Activated naive CD4-positive, alpha-beta T cell treated with anti-CD3 and anti-CD28 coated beads, Interleukin-2, amount 50 U/mL, for 24 hours (primary cell): ENCODE results near the gene FAM47B.

Source experiments
- H3K27ac Mint-ChIP-seq: one replicate; pipeline ENCODE4 v1.8.0; 2021; ENCODE audit warnings: mild to moderate bottlenecking, mixed read lengths
- H3K27me3 Mint-ChIP-seq: one replicate; pipeline ENCODE4 v1.8.0; 2021; ENCODE audit warnings: mixed read lengths
- H3K36me3 Mint-ChIP-seq: one replicate; pipeline ENCODE4 v1.8.0; 2021; ENCODE audit warnings: mixed read lengths
- H3K4me1 Mint-ChIP-seq: one replicate; pipeline ENCODE4 v1.8.0; 2021; ENCODE audit warnings: mixed read lengths
- H3K4me3 Mint-ChIP-seq: one replicate; pipeline ENCODE4 v1.8.0; 2021; ENCODE audit warnings: mild to moderate bottlenecking, mixed read lengths
- H3K9me3 Mint-ChIP-seq: one replicate; pipeline ENCODE4 v1.8.0; 2021; ENCODE audit warnings: mixed read lengths

FAM47B gene

DNA sequence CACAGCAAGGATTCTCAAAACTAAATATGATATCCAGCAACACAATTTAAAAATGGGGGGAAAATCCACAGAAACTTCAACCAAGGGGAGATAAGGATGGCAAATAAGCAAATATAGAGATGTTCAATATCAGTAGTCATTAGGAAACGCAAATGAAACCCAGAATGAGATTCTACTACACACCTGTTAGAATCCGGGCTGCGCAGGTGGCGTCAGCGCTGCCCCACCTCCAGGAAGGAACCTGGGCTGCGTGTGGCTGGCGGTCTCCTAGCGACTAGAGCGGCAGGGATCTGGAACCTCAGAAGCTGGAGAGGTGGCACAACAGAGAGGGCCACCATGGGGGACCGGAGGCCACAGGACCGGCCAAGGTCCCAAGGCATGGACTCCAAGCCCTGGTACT lies at the start of gene FAM47B:
Gene FAM47B (plus strand): TSS at position 301 of the 400 bp plus-strand sequence. CDS start 36 bp downstream, at position 337.
- no peaks in the 10 kb centered on the region for H3K36me3 Mint-ChIP-seq
- H3K4me1 Mint-ChIP-seq = no peaks in the 10 kb centered on the region
- H3K9me3 Mint-ChIP-seq = no peaks in the 10 kb centered on the region
- no peak within 1 kb of the TSS for H3K4me3 Mint-ChIP-seq
- H3K27ac Mint-ChIP-seq = no peak within 1 kb of the TSS
- H3K27me3 Mint-ChIP-seq = no peaks in the 10 kb centered on the region

DNA sequence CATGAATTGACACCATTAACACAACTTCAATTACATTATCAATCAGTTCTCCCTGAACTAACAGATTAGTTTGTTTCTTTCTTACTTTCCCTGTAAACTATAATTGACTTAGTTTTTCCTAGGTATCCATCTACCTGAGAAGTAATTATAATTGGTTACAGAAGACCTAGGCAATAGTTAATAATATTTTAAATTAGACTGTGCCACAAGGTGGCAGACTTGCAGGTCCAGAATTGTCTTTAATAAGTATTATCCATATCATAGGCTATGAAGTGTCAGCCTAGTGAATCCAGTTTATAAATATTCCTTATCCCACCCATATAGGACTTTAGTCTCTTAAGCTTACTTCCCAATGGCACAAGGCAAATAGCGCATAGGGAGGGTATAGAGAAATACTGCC lies 48.9 kb upstream of the FAM47B start:
- no peaks in the 10 kb centered on the region for H3K9me3 Mint-ChIP-seq
- H3K4me1 Mint-ChIP-seq = no peaks in the 10 kb centered on the region
- no peaks in the 10 kb centered on the region for H3K27me3 Mint-ChIP-seq
- H3K36me3 Mint-ChIP-seq = no peaks in the 10 kb centered on the region
- no peak overlapping the region for H3K4me3 Mint-ChIP-seq
- H3K27ac Mint-ChIP-seq = no peak overlapping the region

DNA sequence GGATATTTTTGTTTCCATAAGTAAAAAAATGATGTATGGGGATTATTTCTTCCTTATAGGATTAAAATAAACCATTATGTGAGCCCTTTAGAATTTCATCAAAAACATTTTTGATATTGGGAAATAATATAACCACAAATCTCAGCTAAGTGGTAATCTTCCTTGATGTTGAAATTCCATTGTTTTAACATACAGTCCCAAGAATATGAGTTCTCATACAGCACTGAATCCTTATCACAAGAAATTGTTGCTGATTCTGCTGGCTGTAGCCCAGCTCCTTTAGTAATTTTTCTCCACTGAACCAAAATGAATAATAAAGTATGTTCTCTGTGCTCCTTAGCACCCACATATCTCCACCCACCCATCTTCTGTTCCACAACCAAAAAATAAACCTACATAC lies 41.9 kb upstream of the FAM47B start:
- no peak overlapping the region for H3K27ac Mint-ChIP-seq
- peaks cover 7% of the 10 kb centered on the region for H3K9me3 Mint-ChIP-seq
- H3K4me1 Mint-ChIP-seq = no peaks in the 10 kb centered on the region
- no peaks in the 10 kb centered on the region for H3K27me3 Mint-ChIP-seq
- no peak overlapping the region for H3K4me3 Mint-ChIP-seq
- no peaks in the 10 kb centered on the region for H3K36me3 Mint-ChIP-seq

DNA sequence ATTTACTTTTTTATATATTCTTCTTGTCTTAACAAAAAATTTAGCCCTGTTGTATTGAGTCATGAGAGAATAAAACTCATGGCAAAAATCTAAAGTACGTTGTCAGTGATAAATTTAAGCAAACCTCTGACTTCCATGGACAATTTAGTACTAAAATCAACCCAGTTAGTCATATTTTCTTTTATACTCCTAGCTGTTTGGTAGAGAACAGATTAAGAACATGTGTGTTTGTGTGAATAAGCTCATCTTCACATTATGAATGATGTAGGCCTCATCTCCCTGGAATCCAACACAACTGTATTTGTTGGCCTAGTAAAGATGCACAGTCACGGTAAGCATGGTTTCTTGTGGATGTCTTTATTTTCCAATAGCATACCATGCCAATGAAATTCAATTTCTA lies 40.8 kb upstream of the FAM47B start:
- Mint-ChIP-seq H3K9me3 (peaks cover 7% of the 10 kb centered on the region), H3K4me1 (no peaks in the 10 kb centered on the region), H3K36me3 (no peaks in the 10 kb centered on the region), H3K27me3 (no peaks in the 10 kb centered on the region), H3K27ac (no peak overlapping the region), H3K4me3 (no peak overlapping the region)

DNA sequence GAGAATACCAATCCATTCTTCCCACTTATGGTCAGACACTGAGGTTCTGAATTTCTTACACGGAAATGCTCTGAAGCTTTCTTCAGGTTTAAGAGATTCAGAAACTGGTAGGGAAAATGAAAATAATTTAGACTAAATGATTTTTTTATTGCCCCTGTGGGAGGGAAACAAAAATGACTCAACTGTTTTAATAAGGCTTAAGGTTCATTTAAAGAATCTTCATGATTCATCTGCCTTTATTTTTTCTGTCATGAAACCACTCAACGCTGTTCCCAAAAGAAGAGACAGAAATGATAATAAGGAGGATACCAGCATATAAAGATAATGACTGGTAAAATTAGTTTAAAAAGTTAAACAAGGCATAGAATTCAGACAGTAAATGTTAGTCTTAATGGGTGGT lies 39.3 kb upstream of the FAM47B start:
- no peak overlapping the region for H3K4me3 Mint-ChIP-seq

DNA sequence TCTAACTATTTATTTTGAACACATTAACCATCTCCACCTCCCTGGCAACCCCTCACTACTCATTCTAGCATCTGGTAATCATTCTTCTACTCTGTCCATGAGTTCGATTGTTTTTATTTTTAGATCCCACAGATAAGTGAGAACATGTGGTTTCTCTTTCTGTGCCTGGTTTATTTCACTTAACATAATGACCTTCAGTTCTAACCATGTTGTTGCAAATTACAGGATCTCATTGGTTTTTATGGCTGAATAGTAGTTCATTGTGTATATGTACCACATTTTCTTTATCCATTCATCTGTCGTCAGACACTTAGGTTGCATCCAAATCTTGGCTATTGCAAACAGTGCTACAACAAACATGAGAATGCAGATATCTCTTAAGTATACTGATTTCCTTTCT lies 33.4 kb upstream of the FAM47B start:
- Mint-ChIP-seq H3K9me3 (peaks cover 7% of the 10 kb centered on the region), H3K36me3 (no peaks in the 10 kb centered on the region), H3K4me1 (no peaks in the 10 kb centered on the region), H3K27ac (no peak overlapping the region), H3K27me3 (no peaks in the 10 kb centered on the region), H3K4me3 (no peak overlapping the region)

More for the DNA sequence above, 39.3 kb upstream of the FAM47B start:
- H3K27ac Mint-ChIP-seq = no peak overlapping the region
- H3K9me3 Mint-ChIP-seq = peaks cover 7% of the 10 kb centered on the region
- no peaks in the 10 kb centered on the region for H3K27me3 Mint-ChIP-seq
- no peaks in the 10 kb centered on the region for H3K36me3 Mint-ChIP-seq
- no peaks in the 10 kb centered on the region for H3K4me1 Mint-ChIP-seq

DNA sequence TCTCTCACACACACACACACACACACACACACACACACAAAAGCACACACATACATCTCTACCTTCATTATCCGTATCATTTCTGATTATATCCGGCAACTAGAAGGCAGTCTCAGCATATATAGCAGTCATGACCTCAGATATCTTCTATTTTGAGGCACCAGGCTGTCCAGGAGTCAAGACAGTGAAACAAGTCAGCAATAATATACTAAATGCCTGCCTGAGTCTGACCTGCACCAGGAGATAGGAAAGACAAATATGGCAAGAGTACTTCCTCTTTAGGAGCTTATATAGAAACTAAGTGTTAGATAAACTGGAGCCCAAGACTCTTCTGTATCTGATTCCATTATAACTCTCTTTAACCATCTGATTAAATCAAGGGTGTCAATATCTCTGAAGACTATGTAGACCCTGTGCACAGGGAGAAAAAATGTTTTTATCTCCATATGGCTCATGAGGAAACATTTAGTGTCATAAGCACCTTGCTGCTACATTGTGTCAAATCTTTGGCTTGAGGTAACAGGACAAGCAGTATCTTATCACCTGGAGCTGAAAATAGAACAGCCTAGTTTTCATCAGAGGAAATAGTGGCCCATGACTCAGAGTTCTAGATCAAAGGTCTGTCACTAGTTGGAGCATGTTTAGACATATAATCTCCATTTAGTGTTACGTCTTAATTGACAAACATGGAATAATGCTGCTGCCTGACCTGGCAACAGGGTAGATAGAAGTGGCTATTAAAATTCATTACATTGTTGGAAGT lies 27.0 kb upstream of the FAM47B start:
- no peaks in the 10 kb centered on the region for H3K27me3 Mint-ChIP-seq
- no peaks in the 10 kb centered on the region for H3K4me1 Mint-ChIP-seq
- no peaks in the 10 kb centered on the region for H3K9me3 Mint-ChIP-seq
- H3K27ac Mint-ChIP-seq = no peak overlapping the region
- H3K4me3 Mint-ChIP-seq = no peak overlapping the region
- no peaks in the 10 kb centered on the region for H3K36me3 Mint-ChIP-seq

DNA sequence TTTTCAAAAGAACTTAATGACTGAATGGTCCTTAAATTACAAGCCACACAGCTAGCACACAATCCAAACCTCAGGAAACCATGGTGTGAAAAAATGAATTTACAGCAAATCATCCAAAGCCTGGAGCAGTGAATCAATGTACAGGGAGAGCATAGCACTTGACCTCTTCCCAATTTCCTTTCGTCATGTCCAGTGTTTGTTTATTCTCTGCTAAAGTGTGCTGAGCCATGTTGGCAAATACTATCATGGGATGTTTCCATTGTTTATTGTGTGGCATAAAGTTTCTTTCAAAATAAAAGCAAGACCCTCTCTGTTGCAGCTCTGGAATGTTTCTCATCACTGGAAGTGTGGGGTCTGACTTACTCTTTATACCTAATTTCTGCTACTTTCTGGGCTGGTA lies 25.4 kb upstream of the FAM47B start:
- H3K4me3 Mint-ChIP-seq = no peak overlapping the region
- H3K4me1 Mint-ChIP-seq = no peaks in the 10 kb centered on the region
- no peak overlapping the region for H3K27ac Mint-ChIP-seq
- H3K27me3 Mint-ChIP-seq = no peaks in the 10 kb centered on the region
- no peaks in the 10 kb centered on the region for H3K9me3 Mint-ChIP-seq
- no peaks in the 10 kb centered on the region for H3K36me3 Mint-ChIP-seq

DNA sequence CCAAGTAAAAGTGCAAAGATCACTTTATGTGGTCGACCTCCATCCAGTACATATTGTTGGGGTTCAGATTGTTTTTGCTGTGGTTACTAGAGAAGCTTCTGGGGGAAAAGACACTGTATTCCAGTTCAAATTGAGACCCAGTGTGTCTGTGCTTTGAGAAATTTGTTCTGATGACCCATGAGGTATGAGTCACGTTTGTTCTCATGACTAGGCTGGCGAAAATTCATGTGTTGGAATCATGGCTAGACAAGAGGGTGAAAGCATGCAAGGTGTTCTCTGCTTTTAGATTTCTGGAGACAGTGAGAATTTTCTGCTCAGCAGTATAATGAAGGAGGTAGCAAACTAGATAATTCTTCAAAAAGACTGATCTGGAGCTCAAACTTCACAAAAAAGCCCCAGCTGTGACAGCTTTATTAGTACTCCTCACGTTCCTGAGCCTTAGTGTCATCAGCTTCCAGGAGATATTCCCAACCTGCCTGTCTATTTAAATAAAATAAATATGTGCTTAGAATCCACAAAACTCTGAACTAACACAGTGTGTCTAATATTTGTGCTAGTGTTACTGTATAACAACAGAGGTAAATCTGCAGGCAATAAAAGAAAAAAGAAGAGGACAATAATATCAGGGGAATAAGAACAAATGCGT lies 24.4 kb upstream of the FAM47B start:
- Mint-ChIP-seq H3K9me3 (no peaks in the 10 kb centered on the region), H3K27me3 (no peaks in the 10 kb centered on the region), H3K4me3 (no peak overlapping the region)

DNA sequence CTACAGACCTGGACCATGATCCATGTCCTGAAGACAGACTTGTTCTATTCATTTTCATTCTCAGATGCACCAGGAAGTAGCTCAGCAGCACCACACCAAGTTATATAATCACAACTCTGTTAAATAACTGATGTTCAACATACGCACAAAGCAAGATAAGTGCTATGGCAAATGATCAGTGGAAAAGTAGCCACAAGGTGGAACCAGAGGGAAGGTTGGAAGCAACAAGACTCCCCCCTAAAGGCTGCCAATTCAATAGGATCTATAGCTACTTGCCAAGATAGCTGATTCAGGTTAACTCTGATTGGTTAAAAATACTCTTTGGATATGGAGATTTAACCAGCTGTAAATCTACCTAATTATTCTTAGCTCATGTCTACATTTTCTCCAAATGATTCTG lies 23.7 kb upstream of the FAM47B start:
- no peaks in the 10 kb centered on the region for H3K9me3 Mint-ChIP-seq
- no peak overlapping the region for H3K4me3 Mint-ChIP-seq
- no peaks in the 10 kb centered on the region for H3K36me3 Mint-ChIP-seq
- no peaks in the 10 kb centered on the region for H3K27me3 Mint-ChIP-seq
- no peaks in the 10 kb centered on the region for H3K4me1 Mint-ChIP-seq
- H3K27ac Mint-ChIP-seq = no peak overlapping the region

More for the DNA sequence above, 24.4 kb upstream of the FAM47B start:
- H3K36me3 Mint-ChIP-seq = no peaks in the 10 kb centered on the region
- no peak overlapping the region for H3K27ac Mint-ChIP-seq
- no peaks in the 10 kb centered on the region for H3K4me1 Mint-ChIP-seq

DNA sequence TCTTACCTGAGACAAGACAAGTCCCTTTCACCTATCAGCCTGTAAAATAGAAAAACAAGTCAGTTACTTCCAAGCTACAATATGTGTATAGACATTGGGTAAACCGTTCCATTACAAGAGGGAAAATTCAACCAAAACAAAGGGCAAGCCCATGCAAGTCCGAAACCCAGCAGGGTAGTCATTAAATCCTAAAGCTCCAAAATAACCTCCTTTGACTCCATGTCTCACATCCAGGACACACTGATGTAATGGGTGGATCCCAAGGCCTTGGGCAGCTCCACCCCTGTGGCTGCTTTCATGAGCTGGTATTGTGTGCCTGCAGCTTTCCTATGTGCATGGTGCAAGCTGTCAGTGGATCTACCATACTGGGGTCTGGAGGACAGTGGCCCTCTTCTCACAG lies 14.7 kb upstream of the FAM47B start:
- no peaks in the 10 kb centered on the region for H3K27me3 Mint-ChIP-seq
- H3K9me3 Mint-ChIP-seq = no peaks in the 10 kb centered on the region
- no peak overlapping the region for H3K4me3 Mint-ChIP-seq
- H3K27ac Mint-ChIP-seq = no peak overlapping the region
- no peaks in the 10 kb centered on the region for H3K4me1 Mint-ChIP-seq
- no peaks in the 10 kb centered on the region for H3K36me3 Mint-ChIP-seq

DNA sequence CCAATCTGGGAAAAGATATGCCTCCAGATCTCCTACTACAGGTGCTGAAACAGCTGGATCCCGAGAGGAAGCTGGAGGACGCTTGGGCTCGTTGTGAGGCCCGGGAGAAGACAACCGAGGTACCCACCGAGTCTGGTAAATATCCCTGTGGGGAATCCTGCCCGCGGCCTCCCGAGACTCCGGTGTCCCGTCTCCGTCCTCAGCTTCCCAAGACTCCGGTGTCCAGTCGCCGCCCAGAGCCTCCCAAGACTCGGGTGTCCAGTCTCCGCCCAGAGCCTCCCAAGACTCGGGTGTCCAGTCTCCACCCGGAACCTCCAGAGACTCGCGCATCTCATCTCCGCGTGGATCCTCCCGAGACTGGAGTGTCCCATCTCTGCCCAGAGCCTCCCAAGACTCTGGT lies 639 bp downstream of the FAM47B start:
- no peaks in the 10 kb centered on the region for H3K9me3 Mint-ChIP-seq
- H3K4me1 Mint-ChIP-seq = no peaks in the 10 kb centered on the region
- no peaks in the 10 kb centered on the region for H3K27me3 Mint-ChIP-seq
- no peak overlapping the region for H3K4me3 Mint-ChIP-seq
- no peaks in the 10 kb centered on the region for H3K36me3 Mint-ChIP-seq
- no peak overlapping the region for H3K27ac Mint-ChIP-seq

DNA sequence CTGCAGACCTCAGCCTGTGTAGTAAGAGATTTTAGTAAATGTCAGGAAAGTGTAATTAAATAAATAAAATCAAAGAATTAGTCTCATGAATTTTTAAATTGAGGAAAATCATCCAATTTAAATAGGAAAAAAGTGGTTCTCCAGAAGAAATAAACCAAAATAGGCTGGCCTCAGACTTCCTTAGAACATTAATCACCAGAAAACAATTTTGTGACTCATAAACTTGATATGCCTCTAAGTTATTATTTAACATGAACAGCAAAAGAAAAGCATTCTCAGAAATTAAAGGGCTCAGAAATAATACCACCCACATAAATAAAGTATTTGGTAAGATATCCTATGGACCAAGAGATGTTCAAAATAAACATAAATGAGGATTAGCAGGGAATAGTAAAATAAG lies 14.3 kb downstream of the FAM47B start:
- Mint-ChIP-seq H3K4me3 (no peak overlapping the region), H3K4me1 (no peaks in the 10 kb centered on the region), H3K36me3 (no peaks in the 10 kb centered on the region), H3K9me3 (no peaks in the 10 kb centered on the region), H3K27me3 (no peaks in the 10 kb centered on the region), H3K27ac (no peak overlapping the region)

DNA sequence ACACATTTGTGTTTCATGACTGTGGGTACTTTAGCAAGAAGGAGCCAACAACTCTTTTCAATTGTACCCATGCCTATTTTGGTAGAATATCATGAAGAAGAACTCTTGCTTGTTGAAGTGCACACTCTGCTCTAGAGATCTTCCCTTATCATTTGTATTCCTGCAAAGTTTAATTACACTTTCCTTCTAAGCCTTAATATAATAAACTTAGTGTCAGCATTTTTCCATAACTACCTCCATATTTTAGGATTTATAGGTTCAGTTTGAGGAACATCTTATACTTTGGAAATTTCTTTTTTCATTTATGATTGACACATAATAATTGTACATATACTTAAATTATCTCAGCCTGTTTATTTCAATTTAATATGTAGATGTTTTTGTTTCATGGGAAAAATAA lies 19.1 kb downstream of the FAM47B start:
- H3K9me3 Mint-ChIP-seq = no peaks in the 10 kb centered on the region
- H3K36me3 Mint-ChIP-seq = no peaks in the 10 kb centered on the region
- no peak overlapping the region for H3K4me3 Mint-ChIP-seq
- H3K27me3 Mint-ChIP-seq = no peaks in the 10 kb centered on the region
- no peaks in the 10 kb centered on the region for H3K4me1 Mint-ChIP-seq
- H3K27ac Mint-ChIP-seq = no peak overlapping the region

DNA sequence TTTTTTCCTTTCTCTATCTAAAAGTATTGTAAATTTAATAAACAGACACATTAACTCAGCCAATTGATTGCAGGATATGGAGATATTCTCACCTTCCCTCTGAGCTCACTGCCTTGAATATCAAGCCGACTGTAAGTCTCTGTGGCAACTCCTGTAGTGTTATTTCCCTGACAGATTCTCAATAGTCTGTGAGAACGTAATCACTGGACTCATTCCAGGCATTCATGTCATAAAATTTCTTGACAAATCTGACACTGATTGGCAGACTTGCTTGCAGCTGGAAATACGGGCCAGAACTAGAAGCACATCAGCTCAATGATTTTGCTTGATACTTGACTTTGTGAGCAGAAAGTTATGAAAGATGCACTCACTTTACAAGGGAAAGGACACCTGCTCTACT lies 29.6 kb downstream of the FAM47B start:
- Mint-ChIP-seq H3K9me3 (no peaks in the 10 kb centered on the region), H3K4me3 (no peak overlapping the region), H3K27ac (no peak overlapping the region), H3K4me1 (no peaks in the 10 kb centered on the region), H3K27me3 (no peaks in the 10 kb centered on the region), H3K36me3 (no peaks in the 10 kb centered on the region)

DNA sequence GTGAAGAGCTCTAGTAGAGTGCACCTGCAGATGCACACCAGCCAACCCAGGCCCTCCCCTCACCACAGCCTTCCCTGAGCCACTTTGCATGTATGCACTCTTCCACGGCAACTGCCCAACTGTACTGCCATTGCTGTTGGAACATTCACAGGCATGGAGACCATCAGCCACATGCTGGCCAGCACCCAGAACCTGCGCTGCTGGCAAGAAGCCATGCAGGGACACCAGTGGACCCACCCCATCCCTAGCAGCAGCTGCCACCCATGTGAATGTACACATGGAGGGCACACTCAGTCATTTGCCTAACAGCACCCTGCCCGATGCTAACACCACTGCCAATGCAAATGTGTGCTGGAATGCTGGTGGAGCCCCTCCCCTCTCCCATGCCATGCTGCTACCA lies 35.6 kb downstream of the FAM47B start:
- H3K27ac Mint-ChIP-seq = no peak overlapping the region
- H3K9me3 Mint-ChIP-seq = no peaks in the 10 kb centered on the region
- no peak overlapping the region for H3K4me3 Mint-ChIP-seq
- H3K27me3 Mint-ChIP-seq = no peaks in the 10 kb centered on the region
- no peaks in the 10 kb centered on the region for H3K36me3 Mint-ChIP-seq
- no peaks in the 10 kb centered on the region for H3K4me1 Mint-ChIP-seq

DNA sequence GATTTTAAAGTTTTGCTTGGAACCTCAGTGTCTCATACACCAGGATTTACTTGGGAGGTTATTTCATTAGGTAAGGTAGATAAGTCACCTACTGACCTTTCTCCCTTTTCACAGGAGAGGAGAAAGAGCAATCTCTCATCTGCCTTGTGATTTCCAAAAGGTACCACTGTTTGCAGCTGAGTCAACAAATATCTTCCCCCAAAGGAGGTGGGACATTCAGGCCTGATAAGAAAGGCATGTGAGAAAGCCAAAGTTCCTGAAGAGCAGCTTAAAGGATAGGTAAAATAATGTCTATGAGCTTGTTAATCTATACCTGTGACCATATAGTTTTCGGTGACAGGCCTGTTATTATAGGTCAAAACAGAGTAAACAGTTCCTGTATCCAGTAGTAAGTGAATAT lies 45.0 kb downstream of the FAM47B start:
- no peaks in the 10 kb centered on the region for H3K36me3 Mint-ChIP-seq
- H3K4me3 Mint-ChIP-seq = no peak overlapping the region
- H3K4me1 Mint-ChIP-seq = no peaks in the 10 kb centered on the region
- H3K9me3 Mint-ChIP-seq = no peaks in the 10 kb centered on the region
- H3K27me3 Mint-ChIP-seq = no peaks in the 10 kb centered on the region
- no peak overlapping the region for H3K27ac Mint-ChIP-seq
